Measurements from ENCODE around the gene POGZ. TPM values are rescaled to one million over a fixed set of nuclear protein-coding genes. Genes with fewer than 3 reads are reported as not detected.

The POGZ gene
- total and polyA plus RNA-seq, 2 of the 4 experiments (the other 2 are of a cell fraction), result 20.8 to 33.5 TPM

DNA sequence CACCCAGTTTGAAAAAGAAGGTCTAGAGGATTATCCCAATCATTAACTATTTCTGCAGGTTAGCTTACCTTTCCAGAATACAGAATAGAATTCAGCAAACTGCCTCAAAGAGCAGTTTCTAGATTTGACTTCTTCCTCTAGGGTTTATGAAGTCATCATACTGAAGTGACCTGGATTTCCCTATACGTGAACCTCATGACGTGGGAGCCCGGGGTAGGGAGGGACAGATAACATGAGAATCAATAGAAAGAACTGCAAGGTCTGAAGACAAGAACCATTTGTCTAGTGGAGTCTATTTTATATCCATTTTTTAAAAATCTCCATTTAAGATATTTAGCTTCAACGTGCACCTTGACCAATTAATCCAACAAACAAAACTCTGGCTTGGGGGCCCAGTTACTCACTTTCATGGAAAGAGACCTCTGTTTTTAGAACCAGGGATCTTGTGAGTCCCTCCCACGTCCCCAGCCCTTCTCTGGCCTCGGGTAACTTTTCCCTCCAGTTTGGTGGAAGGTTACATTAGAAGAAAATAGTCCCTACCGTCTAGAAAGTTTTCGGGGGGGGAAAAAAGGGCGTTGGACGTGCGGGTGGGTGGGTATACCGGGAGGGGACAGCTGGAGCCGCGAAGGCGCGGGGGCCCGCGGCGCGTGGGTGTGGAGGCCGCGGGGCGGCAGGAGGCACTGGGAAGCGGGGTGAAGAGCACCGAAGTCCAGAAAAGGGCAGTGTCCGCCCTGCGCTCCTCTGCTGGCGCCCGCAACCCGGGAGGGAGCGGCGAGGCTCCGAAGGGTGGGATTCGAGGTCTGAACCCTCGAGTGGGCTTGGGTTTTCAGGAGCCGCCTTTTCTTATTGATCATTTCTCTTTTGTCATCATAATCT lies 13.8 kb upstream of the POGZ start:
- Histone ChIP-seq H3K9ac (ENCODE audit: low read depth, low read length) (peak overlapping the region; percentile 69), H3K4me3 (ENCODE audit: insufficient read depth, low read depth, low read length) (peak overlapping the region; percentile 38), H3K9me3 (ENCODE audit: control insufficient read depth, insufficient read depth, low read length) (no peaks in the 10 kb centered on the region), H3K4me2 (ENCODE audit: low read depth, low read length) (peak overlapping the region; percentile 76), H2AFZ (replicated peaks; ENCODE audit: low read length, poor library complexity) (peak overlapping the region; percentile 95), H2AK5ac (ENCODE audit: low read depth, low read length) (0 out of 2 replicates have a peak overlapping the region, but pooled peaks have one; percentile 12), H2BK120ac (ENCODE audit: low read depth, low read length) (peak overlapping the region; percentile 85), H3K27me3 (ENCODE audit: control insufficient read depth, insufficient read depth, low read length) (no peaks in the 10 kb centered on the region), H3K4ac (ENCODE audit: low read depth, low read length) (peak overlapping the region; percentile 81), H3K56ac (ENCODE audit: extremely low read depth, insufficient read depth, low read length) (peak overlapping the region; percentile 38; the same call in 1 of the 2 replicates), H3K23ac (ENCODE audit: low read depth, low read length) (peak overlapping the region; percentile 71; the same call in 1 of the 2 replicates), H3K27ac (ENCODE audit: insufficient read depth, low read length) (peak overlapping the region; percentile 42), H3K18ac (ENCODE audit: low read depth, low read length) (no peak overlapping the region), H4K91ac (ENCODE audit: insufficient read depth, low read depth, low read length) (peak overlapping the region; percentile 54; the same call in 1 of the 2 replicates), H2AK9ac (replicated peaks; ENCODE audit: low read depth, low read length, poor library complexity) (peak overlapping the region; percentile 74), H2BK20ac (ENCODE audit: low read depth, low read length) (peak overlapping the region; percentile 27; the same call in 1 of the 2 replicates), H3K4me1 (ENCODE audit: control insufficient read depth, insufficient read depth, low read length) (no peaks in the 10 kb centered on the region), H4K5ac (ENCODE audit: low read depth, low read length) (peak overlapping the region; percentile 84), H3K36me3 (ENCODE audit: control insufficient read depth, insufficient read depth, low read length) (no peaks in the 10 kb centered on the region), H4K8ac (ENCODE audit: low read depth in 2 of 2, low read length in 2 of 2) (peak overlapping the region; percentile 96 to 98), H2BK15ac (ENCODE audit: low read depth, low read length) (no peak overlapping the region), H3K9me1 (ENCODE audit: insufficient read depth, low read length) (no peaks in the 10 kb centered on the region), H3K14ac (replicated peaks; ENCODE audit: low read depth, low read length) (peak overlapping the region; percentile 86), H3K79me1 (ENCODE audit: low read depth in 1 of 2, low read length in 2 of 2) (no peaks in the 10 kb centered on the region; a peak in 1 of 4 replicates), H2BK5ac (ENCODE audit: low read depth, low read length, poor library complexity, severe bottlenecking) (peak overlapping the region; percentile 35), H4K20me1 (ENCODE audit: insufficient read depth, low read length) (no peaks in the 10 kb centered on the region)
- TF ChIP-seq SMC3 (IDR thresholded peaks at IDR 0.05; ENCODE audit: low read depth, low read length) (no peak), MAFK (IDR thresholded peaks at IDR 0.05; ENCODE audit: low read depth, low read length) (no peak), NFE2L2 (IDR thresholded peaks at IDR 0.05; ENCODE audit: low read depth, low read length) (no peak), CEBPB (IDR thresholded peaks at IDR 0.05; ENCODE audit: low read depth, low read length) (no peak), MXI1 (IDR thresholded peaks at IDR 0.05; ENCODE audit: borderline replicate concordance, low read depth, low read length) (no peak), FOS (IDR thresholded peaks at IDR 0.05; ENCODE audit: low read depth, low read length) (no peak), MAZ (IDR thresholded peaks at IDR 0.05; ENCODE audit: borderline replicate concordance, low read depth, low read length) (no peak)
- TF ChIP-seq, protein P1, sequence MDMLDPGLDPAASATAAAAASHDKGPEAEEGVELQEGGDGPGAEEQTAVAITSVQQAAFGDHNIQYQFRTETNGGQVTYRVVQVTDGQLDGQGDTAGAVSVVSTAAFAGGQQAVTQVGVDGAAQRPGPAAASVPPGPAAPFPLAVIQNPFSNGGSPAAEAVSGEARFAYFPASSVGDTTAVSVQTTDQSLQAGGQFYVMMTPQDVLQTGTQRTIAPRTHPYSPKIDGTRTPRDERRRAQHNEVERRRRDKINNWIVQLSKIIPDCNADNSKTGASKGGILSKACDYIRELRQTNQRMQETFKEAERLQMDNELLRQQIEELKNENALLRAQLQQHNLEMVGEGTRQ (IDR thresholded peaks at IDR 0.05; ENCODE audit: low read depth, low read length), result no peak
- ChIA-PET CTCF (no interaction called here), POLR2A (ENCODE audit: unreplicated experiment) (no interaction called here)
- in situ Hi-C loops (cut with MboI; ENCODE audit: low sequenced_read_pairs), result no loop called here
- ATAC-seq (ENCODE audit: low read depth) (peak; percentile 74), DNase-seq (peak; percentile 34)
- dilution Hi-C loops (cut with HindIII; ENCODE audit: low sequenced_read_pairs, unreplicated experiment), result no loop called here
- WGBS, 2 experiments (ENCODE audit: extremely low coverage in 2 of 2, insufficient read length in 1 of 2), result 4% methylated on average over 18 of the region's 36 CpGs; no CpG with 5 or more reads in 1 of the 2 experiments
- BruUV-seq (replicated peaks), result no TSS peak
- intact Hi-C loops (cut with micrococcal nuclease), result loop anchor here (1.0 to 5.0 kb wide), 2 partner anchors 14 to 39 kb away; partner anchors contain the start of genes CGN and POGZ

Data from IMR-90 (cell line).